LNCAP (cell line): ENCODE results near the gene VEGFC.

Experiments used
- TF ChIP-seq, protein P1 (sequence below): fragments of 450-650 bp; IDR thresholded peaks from 2 replicates; pipeline ENCODE4 v1.5.1; 2017; ENCODE audit warnings: mild to moderate bottlenecking

The VEGFC gene

DNA sequence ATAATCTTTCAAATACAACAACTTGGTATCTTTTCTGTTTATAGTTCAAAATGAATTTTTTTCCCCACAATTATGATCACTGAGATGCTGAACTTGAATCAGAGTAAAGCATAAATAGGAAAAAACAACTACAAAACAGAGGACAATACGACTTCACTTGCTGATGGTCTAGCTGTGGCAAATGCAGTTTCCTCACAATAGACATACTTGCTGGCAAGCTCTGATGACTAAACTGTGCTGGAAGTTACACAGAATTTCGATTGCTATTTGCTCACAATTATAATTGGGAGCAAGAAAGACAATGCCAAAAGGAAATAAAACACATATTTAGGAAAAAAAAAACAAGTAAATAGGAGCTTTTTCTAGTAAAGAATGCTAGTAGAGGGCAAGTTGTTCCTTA lies 14.7 kb downstream of the VEGFC start:
- TF ChIP-seq, protein P1, sequence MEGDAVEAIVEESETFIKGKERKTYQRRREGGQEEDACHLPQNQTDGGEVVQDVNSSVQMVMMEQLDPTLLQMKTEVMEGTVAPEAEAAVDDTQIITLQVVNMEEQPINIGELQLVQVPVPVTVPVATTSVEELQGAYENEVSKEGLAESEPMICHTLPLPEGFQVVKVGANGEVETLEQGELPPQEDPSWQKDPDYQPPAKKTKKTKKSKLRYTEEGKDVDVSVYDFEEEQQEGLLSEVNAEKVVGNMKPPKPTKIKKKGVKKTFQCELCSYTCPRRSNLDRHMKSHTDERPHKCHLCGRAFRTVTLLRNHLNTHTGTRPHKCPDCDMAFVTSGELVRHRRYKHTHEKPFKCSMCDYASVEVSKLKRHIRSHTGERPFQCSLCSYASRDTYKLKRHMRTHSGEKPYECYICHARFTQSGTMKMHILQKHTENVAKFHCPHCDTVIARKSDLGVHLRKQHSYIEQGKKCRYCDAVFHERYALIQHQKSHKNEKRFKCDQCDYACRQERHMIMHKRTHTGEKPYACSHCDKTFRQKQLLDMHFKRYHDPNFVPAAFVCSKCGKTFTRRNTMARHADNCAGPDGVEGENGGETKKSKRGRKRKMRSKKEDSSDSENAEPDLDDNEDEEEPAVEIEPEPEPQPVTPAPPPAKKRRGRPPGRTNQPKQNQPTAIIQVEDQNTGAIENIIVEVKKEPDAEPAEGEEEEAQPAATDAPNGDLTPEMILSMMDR = no peak

DNA sequence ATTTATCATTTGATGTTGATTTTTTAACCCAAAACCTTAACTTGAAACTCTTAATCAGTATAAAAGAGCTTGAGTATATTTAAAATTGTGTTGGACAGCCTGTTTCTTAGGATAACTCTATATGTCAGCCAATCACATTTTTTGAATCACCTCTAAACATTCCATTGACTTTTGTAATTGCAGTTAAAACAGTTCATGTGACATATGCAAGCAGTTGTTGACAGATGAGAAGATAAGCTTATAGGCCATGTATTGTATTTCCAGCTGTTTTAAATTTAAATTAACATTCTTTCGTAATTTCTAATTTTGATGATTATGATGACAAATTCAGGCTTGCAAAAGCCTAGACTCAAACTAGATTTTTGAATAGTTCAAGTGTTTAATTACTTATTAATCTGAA lies 17.4 kb downstream of the VEGFC start:
- TF ChIP-seq, protein P1 = no peak

DNA sequence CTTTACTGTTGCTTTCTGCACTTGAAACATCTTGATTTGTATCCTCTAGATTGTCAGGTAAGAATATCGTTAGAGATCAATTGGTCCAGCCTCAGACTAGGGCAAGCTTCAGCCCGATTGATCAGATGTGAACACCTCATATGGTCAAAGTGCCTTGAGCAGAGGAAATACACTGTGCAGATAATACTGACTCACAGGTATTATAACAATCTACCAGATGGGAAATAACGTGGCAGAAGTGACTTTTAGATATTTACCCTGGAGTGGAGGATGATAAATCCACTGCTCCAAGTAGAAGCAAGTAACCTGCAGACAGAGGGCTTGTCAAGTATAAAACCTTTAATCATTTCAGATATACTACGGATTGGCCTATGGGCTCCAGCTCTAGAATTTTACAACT lies 17.9 kb downstream of the VEGFC start:
- TF ChIP-seq, protein P1 = no peak

DNA sequence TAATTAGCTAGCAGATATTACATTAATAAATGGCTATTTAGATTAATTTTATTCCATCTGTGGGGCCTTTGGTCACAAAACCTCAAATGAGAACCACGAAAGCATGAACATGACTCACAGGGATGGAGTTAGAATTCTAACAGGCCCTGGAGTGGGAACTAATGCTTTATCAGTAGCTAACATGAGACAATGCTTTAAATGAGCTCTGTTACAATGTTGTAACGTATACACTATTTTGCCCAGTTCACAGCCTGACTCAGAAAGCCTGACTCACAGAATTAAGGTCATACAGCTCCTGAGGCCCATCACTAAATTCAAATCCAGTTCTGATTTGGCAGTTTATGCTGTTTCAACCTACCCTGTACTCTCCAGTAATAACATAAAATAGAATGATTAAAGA lies 23.2 kb downstream of the VEGFC start:
- TF ChIP-seq, protein P1 = no peak

DNA sequence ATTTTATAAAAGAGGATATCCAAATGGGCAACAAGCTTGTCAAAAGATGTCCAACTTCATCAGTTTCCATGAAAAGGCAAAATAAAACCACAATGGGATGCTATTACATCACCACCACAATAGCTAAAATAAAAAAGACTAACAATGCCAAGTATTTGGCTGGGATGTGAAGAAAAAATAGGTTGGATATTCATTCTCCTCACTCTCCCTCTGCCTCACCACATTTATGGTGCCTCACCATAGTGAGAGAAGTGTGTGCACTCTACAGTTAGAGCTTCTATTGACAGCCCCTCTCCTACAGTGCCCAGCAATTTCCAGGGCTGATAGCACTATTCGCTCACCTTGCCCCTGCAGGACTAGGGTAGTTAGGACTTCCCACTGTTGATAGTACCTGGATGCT lies 25.5 kb downstream of the VEGFC start:
- TF ChIP-seq, protein P1 = no peak

DNA sequence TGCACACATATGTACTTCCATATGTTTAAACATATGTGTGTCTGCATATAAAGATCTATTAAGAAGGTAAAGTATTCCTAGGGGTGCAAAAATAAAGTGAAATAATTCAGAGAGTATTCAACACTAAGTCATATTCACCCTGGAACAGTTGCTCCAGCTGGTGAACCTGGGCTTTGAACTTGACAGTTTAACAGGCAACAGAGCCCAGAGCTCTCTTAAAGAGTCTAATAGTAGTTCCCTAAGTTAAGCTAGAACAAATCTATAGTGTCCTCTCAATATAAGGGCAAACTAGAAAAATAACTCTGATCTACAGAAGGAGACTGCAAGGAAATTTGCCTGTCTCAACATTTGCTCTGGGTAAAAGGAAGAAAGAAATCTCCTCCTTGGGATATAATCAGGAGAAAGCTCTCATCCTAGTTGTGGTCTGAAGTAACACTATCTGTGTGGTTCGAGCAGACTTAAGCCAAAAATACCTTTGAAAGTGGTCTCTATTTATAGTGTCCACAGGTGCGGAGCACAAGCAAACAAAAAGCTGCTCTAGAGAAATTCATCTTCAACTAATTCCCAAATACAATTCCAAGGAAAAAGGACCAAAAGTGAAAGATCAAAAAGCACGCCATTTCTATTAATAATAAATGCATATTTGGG lies 29.9 kb downstream of the VEGFC start:
- TF ChIP-seq, protein P1 = no peak

DNA sequence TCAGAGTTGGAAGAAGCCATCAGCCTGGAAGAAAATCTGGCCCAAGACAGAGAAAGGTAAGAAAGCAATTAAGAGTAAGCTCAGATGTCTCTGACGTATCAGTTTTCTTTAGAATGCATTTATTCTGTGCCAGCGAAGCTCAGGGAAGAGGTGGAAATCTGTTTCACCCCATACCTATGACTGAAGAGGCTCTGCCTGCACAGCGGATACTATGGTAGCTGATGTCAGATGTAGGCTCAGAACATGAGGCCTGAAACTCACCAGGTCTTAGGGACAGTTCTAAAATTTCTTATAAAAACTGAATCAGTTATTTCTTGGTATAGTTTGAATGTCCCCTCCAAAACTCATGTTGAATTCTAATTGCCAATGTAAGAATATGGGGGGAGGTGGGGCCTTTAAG lies 30.9 kb downstream of the VEGFC start:
- TF ChIP-seq, protein P1 = no peak

DNA sequence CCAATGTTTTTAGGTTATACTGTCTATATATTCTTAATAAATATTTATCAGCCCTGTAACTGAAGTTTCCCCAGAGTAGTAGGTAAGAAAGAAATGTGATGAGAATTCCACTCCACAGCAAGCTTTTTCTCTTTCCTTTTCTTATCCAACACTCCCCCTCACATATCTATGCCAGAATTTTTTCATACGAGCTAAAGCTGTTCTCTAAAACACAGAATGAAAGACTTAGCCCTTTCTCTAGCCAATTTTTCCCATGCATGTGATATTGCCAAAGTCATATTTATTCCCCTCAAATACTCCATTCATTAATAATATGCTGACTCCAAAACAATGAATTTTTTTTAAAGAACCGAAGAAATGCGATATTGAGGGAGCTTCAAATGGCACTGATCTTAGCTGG lies 32.3 kb downstream of the VEGFC start:
- TF ChIP-seq, protein P1 = no peak
